ENCODE data around the gene PGAP2.

- TF ChIP-seq EZH2phosphoT487 (conservative IDR thresholded peaks at IDR 0.05; ENCODE audit: low read length) (no peak), CTCF (IDR thresholded peaks at IDR 0.05; ENCODE audit: insufficient read depth, low read length, poor library complexity, severe bottlenecking) (no peak)
Measured at GRCh38 chr11:3823762-3824506, 15.6 kb downstream of the PGAP2 start.
